ENCODE results near the gene NUCKS1. TPM values are rescaled to one million over a fixed set of nuclear protein-coding genes. Genes with fewer than 3 reads are reported as not detected.

Gene NUCKS1
- total and polyA plus RNA-seq, 2 experiments from 2014 or later = 69.9 to 122 TPM

GRCh38 chr1:205701420-205701819, 48.6 kb downstream of the NUCKS1 start:
- Histone ChIP-seq H3K27me3 (replicated peaks; ENCODE audit: insufficient read depth) (no peaks in the 10 kb centered on the region), H3K9me2 (ENCODE audit: insufficient read depth) (no peaks in the 10 kb centered on the region), H3K4me1 (ENCODE audit: insufficient read depth) (0 out of 2 replicates have a peak, but pooled peaks cover 2% of the 10 kb centered on the region), H3K9ac (no peak overlapping the region), H3K4me2 (ENCODE audit: unreplicated experiment) (no peak overlapping the region), H2AFZ (no peak overlapping the region), H3F3A (ENCODE audit: insufficient read depth) (no peaks in the 10 kb centered on the region), H3K36me3 (ENCODE audit: low read depth) (no peaks in the 10 kb centered on the region), H3K79me2 (ENCODE audit: insufficient read depth) (no peaks in the 10 kb centered on the region), H3K4me3 (no peak overlapping the region), H4K20me1 (ENCODE audit: insufficient read depth) (no peaks in the 10 kb centered on the region), H3K9me3 (ENCODE audit: low read depth) (no peaks in the 10 kb centered on the region), H3K27ac (no peak overlapping the region)
- no peak for TF ChIP-seq EZH2 (IDR thresholded peaks at IDR 0.05; ENCODE audit: insufficient read depth, poor library complexity, severe bottlenecking)
- DNase-seq = no peak
- WGBS, 2 experiments (ENCODE audit: low coverage in 1 of 2, low lambda C conversion rate in 2 of 2, missing lambda C conversion rate in 2 of 2) = 33 to 47% methylated on average over 2 of the region's 2 CpGs
- in situ Hi-C loops (cut with MboI) = no loop called here

DNA sequence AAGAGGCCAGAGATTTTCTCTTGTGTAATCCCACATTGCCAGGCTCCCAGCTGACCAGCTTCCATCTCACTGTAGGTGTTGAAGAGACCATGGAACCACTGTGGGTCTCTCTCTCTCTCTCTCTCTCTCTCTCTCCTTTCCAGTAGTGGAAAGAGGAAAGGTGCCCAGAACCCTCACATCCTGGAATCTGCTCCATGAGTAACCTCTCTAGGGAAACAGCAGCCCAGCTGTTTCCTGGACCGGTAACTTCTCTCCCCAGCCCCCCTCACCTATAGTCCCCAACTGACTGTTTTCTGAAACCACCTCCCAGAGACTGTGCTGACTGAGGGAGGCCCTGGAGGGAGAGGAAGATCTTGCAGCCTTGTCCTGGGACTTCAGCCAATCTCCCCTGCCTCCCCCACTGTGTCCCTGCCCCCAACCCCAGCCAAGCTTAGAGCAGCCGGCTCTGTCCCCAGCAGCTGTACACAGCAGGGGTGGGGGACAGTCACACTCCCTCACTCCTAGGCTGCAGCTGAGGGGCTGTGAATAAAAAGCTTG, 49.0 kb downstream of the NUCKS1 start:
- no peak for TF ChIP-seq EZH2phosphoT487 (IDR thresholded peaks at IDR 0.05; ENCODE audit: insufficient read depth, low read depth)
- TF ChIP-seq EZH2 (IDR thresholded peaks at IDR 0.05; ENCODE audit: insufficient read depth, poor library complexity, severe bottlenecking) = no peak
- Histone ChIP-seq H3K9me3 (ENCODE audit: low read depth) (no peaks in the 10 kb centered on the region), H3K79me2 (ENCODE audit: insufficient read depth) (no peaks in the 10 kb centered on the region), H3K4me1 (ENCODE audit: insufficient read depth) (0 out of 2 replicates have a peak, but pooled peaks cover 2% of the 10 kb centered on the region), H2AFZ (no peak overlapping the region), H3K36me3 (ENCODE audit: low read depth) (no peaks in the 10 kb centered on the region), H3K9me2 (ENCODE audit: insufficient read depth) (no peaks in the 10 kb centered on the region), H4K20me1 (ENCODE audit: insufficient read depth) (no peaks in the 10 kb centered on the region), H3K4me2 (ENCODE audit: unreplicated experiment) (no peak overlapping the region), H3K9ac (no peak overlapping the region), H3F3A (ENCODE audit: insufficient read depth) (no peaks in the 10 kb centered on the region), H3K27ac (no peak overlapping the region), H3K4me3 (no peak overlapping the region), H3K27me3 (replicated peaks; ENCODE audit: insufficient read depth) (no peaks in the 10 kb centered on the region)
- 35 to 45% methylated on average over 1 to 2 of the region's 2 CpGs for WGBS, 2 experiments (ENCODE audit: low coverage in 1 of 2, low lambda C conversion rate in 2 of 2, missing lambda C conversion rate in 2 of 2)
- in situ Hi-C loops (cut with MboI) = no loop called here
- peak; percentile 10 for DNase-seq

GRCh38 chr1:205699416-205699815, 50.6 kb downstream of the NUCKS1 start:
- TF ChIP-seq EZH2phosphoT487 (IDR thresholded peaks at IDR 0.05; ENCODE audit: insufficient read depth, low read depth) = no peak
- no peak for TF ChIP-seq EZH2 (IDR thresholded peaks at IDR 0.05; ENCODE audit: insufficient read depth, poor library complexity, severe bottlenecking)
- H4K20me1 ChIP-seq (ENCODE audit: insufficient read depth) = no peaks in the 10 kb centered on the region
- H3K4me1 ChIP-seq (ENCODE audit: insufficient read depth) = 0 out of 2 replicates have a peak, but pooled peaks cover 2% of the 10 kb centered on the region
- no peaks in the 10 kb centered on the region for H3K27me3 ChIP-seq (replicated peaks; ENCODE audit: insufficient read depth)
- no peaks in the 10 kb centered on the region for H3K79me2 ChIP-seq (ENCODE audit: insufficient read depth)
- in situ Hi-C loops (cut with MboI) = no loop called here
- H3F3A ChIP-seq (ENCODE audit: insufficient read depth) = no peaks in the 10 kb centered on the region
- no peak overlapping the region for H3K9ac ChIP-seq
- no peaks in the 10 kb centered on the region for H3K9me3 ChIP-seq (ENCODE audit: low read depth)
- no peaks in the 10 kb centered on the region for H3K36me3 ChIP-seq (ENCODE audit: low read depth)
- 69 to 73% methylated on average over 4 of the region's 4 CpGs for WGBS, 2 experiments (ENCODE audit: low coverage in 1 of 2, low lambda C conversion rate in 2 of 2, missing lambda C conversion rate in 2 of 2)
- H3K9me2 ChIP-seq (ENCODE audit: insufficient read depth) = no peaks in the 10 kb centered on the region
- H3K4me3 ChIP-seq = no peak overlapping the region
- H2AFZ ChIP-seq = no peak overlapping the region
- H3K27ac ChIP-seq = no peak overlapping the region
- DNase-seq = no peak
- H3K4me2 ChIP-seq (ENCODE audit: unreplicated experiment) = no peak overlapping the region

DNA sequence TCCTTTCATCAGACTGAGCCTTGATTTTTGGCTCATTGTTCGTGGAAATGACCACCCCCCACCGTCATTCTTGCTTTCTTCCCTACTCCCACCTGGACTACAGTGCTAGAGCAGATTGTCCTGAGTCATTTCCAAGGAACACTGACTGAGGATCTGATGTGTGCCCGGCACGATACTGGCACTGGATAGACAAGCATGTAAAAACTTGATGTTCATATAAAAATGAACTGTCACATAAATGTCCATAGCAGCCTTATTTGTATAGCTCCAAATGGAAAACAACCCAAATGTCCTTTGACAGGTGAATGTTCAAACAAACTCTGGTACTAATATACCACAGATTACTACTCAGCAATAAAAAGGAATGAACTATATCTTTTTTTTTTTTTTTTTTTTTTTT, 51.1 kb downstream of the NUCKS1 start:
- Histone ChIP-seq H2AFZ (no peak overlapping the region), H3K9ac (no peak overlapping the region), H3K79me2 (ENCODE audit: insufficient read depth) (no peaks in the 10 kb centered on the region), H3K36me3 (ENCODE audit: low read depth) (no peaks in the 10 kb centered on the region), H3K27ac (no peak overlapping the region), H3K4me1 (ENCODE audit: insufficient read depth) (0 out of 2 replicates have a peak, but pooled peaks cover 2% of the 10 kb centered on the region), H3K9me2 (ENCODE audit: insufficient read depth) (no peaks in the 10 kb centered on the region), H3K9me3 (ENCODE audit: low read depth) (no peaks in the 10 kb centered on the region), H4K20me1 (ENCODE audit: insufficient read depth) (no peaks in the 10 kb centered on the region), H3K4me2 (ENCODE audit: unreplicated experiment) (no peak overlapping the region), H3K27me3 (replicated peaks; ENCODE audit: insufficient read depth) (no peaks in the 10 kb centered on the region), H3F3A (ENCODE audit: insufficient read depth) (no peaks in the 10 kb centered on the region), H3K4me3 (no peak overlapping the region)
- WGBS, 2 experiments (ENCODE audit: low coverage in 1 of 2, low lambda C conversion rate in 2 of 2, missing lambda C conversion rate in 2 of 2) = 68 to 70% methylated on average over 4 of the region's 4 CpGs
- in situ Hi-C loops (cut with MboI) = no loop called here
- no peak for DNase-seq
- TF ChIP-seq EZH2phosphoT487 (IDR thresholded peaks at IDR 0.05; ENCODE audit: insufficient read depth, low read depth) = no peak
- no peak for TF ChIP-seq EZH2 (IDR thresholded peaks at IDR 0.05; ENCODE audit: insufficient read depth, poor library complexity, severe bottlenecking)
